ENCODE data around the gene IKBKE. TPM values are rescaled to one million over a fixed set of nuclear protein-coding genes. Genes with fewer than 3 reads are reported as not detected.

Gene IKBKE
- total and polyA plus RNA-seq, 10 of the 15 experiments (the other 5 are each of a cell fraction or from before 2014, with no cell fraction given) = 12.8 to 35.1 (median 23.1) TPM

GRCh38 chr1:206518743-206519142 lies 48.5 kb downstream of the IKBKE start:
- Histone ChIP-seq H3K27me3 (replicated peaks in 1 of 2; ENCODE audit: control insufficient read depth in 2 of 2, insufficient read depth in 2 of 2, low read length in 1 of 2) (no peaks in the 10 kb centered on the region), H4K20me1 (ENCODE audit: control insufficient read depth, insufficient read depth) (no peaks in the 10 kb centered on the region), H3K27ac (ENCODE audit: control insufficient read depth, insufficient read depth) (no peak overlapping the region), H3K4me1 (ENCODE audit: control insufficient read depth, insufficient read depth, low read length) (peaks cover 7% of the 10 kb centered on the region; the same call in 1 of the 2 replicates), H3K4me2 (ENCODE audit: control insufficient read depth, insufficient read depth) (no peak overlapping the region), H3K79me2 (ENCODE audit: control insufficient read depth, insufficient read depth, low read length) (no peaks in the 10 kb centered on the region), H2AFZ (ENCODE audit: control insufficient read depth, low read depth, low read length) (no peak overlapping the region), H3K4me3 (no peak overlapping the region), H3K36me3 (ENCODE audit: control insufficient read depth in 2 of 2, insufficient read depth in 2 of 2, low read length in 1 of 2) (no peaks in the 10 kb centered on the region; a peak in 1 of 4 replicates), H3K9ac (ENCODE audit: control insufficient read depth, insufficient read depth, low read length) (no peak overlapping the region), H3K9me3 (replicated peaks; ENCODE audit: control insufficient read depth, insufficient read depth, low read length) (no peaks in the 10 kb centered on the region)
- FAIRE-seq (no peak), ATAC-seq (no peak), DNase-seq (ENCODE audit: low read depth, low spot score) (no peak)
- ChIA-PET CTCF (interaction anchor here (1.2 to 4.3 kb wide), 2 partner anchors 13 to 145 kb away, joined by 3 to 23 read pairs; partner anchors contain the start of gene RASSF5), RAD21 (ENCODE audit: unreplicated experiment) (interaction anchor here (1.0 to 1.7 kb wide), 2 partner anchors 21 to 26 kb away, joined by 5 to 9 read pairs; no protein-coding TSS in a partner anchor), SMC1A (ENCODE audit: uncharacterized antibody, unreplicated experiment) (interaction anchor here (0.9 kb wide), 1 partner anchor 23 kb away, joined by 3 read pairs; no protein-coding TSS in a partner anchor), POLR2A (no interaction called here)
- 61% methylated on average over 6 of the region's 6 CpGs for WGBS (ENCODE audit: insufficient coverage, insufficient replicate concordance, low lambda C conversion rate, missing lambda C conversion rate)
- in situ Hi-C loops (cut with MboI) (no loop called here), intact Hi-C loops (cut with micrococcal nuclease; ENCODE audit: unreplicated experiment) (no loop called here)
- BruUV-seq (replicated peaks) = no TSS peak
- TF ChIP-seq HDAC6 (IDR thresholded peaks at IDR 0.05; ENCODE audit: unreplicated experiment) (no peak), SMC3 (IDR thresholded peaks at IDR 0.05; ENCODE audit: borderline replicate concordance, low read length) (no peak)

GRCh38 chr1:206521127-206521526 lies 50.9 kb downstream of the IKBKE start:
- Histone ChIP-seq H3K27me3 (replicated peaks in 1 of 2; ENCODE audit: control insufficient read depth in 2 of 2, insufficient read depth in 2 of 2, low read length in 1 of 2) (no peaks in the 10 kb centered on the region), H2AFZ (ENCODE audit: control insufficient read depth, low read depth, low read length) (no peak overlapping the region), H3K9ac (ENCODE audit: control insufficient read depth, insufficient read depth, low read length) (no peak overlapping the region), H3K9me3 (replicated peaks; ENCODE audit: control insufficient read depth, insufficient read depth, low read length) (no peaks in the 10 kb centered on the region), H3K4me1 (ENCODE audit: control insufficient read depth, insufficient read depth, low read length) (peaks cover 4% of the 10 kb centered on the region; the same call in 1 of the 2 replicates), H3K4me2 (ENCODE audit: control insufficient read depth, insufficient read depth) (no peak overlapping the region), H3K27ac (ENCODE audit: control insufficient read depth, insufficient read depth) (no peak overlapping the region), H4K20me1 (ENCODE audit: control insufficient read depth, insufficient read depth) (no peaks in the 10 kb centered on the region), H3K4me3 (no peak overlapping the region), H3K79me2 (ENCODE audit: control insufficient read depth, insufficient read depth, low read length) (no peaks in the 10 kb centered on the region), H3K36me3 (ENCODE audit: control insufficient read depth in 2 of 2, insufficient read depth in 2 of 2, low read length in 1 of 2) (no peaks in the 10 kb centered on the region; a peak in 1 of 4 replicates)
- no TSS peak for BruUV-seq (replicated peaks)
- ChIA-PET RAD21 (ENCODE audit: unreplicated experiment) (interaction anchor here (1.2 kb wide), 1 partner anchor 65 kb away, joined by 3 read pairs; no protein-coding TSS in a partner anchor), POLR2A (interaction anchor here (1.0 kb wide), 1 partner anchor 16 kb away, joined by 4 read pairs; no protein-coding TSS in a partner anchor), SMC1A (ENCODE audit: uncharacterized antibody, unreplicated experiment) (interaction anchor here (0.7 to 2.5 kb wide), 4 partner anchors 15 to 300 kb away, joined by 3 to 11 read pairs (median 4); partner anchors contain the start of gene RASSF5), CTCF (interaction anchor here (3.1 kb wide), 1 partner anchor 63 kb away, joined by 13 read pairs; no protein-coding TSS in a partner anchor)
- DNase-seq (ENCODE audit: low read depth, low spot score) (no peak), ATAC-seq (no peak), FAIRE-seq (no peak)
- intact Hi-C loops (cut with micrococcal nuclease; ENCODE audit: unreplicated experiment) = no loop called here
- WGBS (ENCODE audit: insufficient coverage, insufficient replicate concordance, low lambda C conversion rate, missing lambda C conversion rate) = 77% methylated on average over 5 of the region's 5 CpGs
- in situ Hi-C loops (cut with MboI) = no loop called here
- TF ChIP-seq EZH2 (IDR thresholded peaks at IDR 0.05; ENCODE audit: borderline replicate concordance, control insufficient read depth, low read depth, low read length) (no peak), HDAC2 (IDR thresholded peaks at IDR 0.05) (no peak), IRF3 (IDR thresholded peaks at IDR 0.05) (no peak), ZSCAN29 (IDR thresholded peaks at IDR 0.05) (no peak), RAD21 (IDR thresholded peaks at IDR 0.05; ENCODE audit: insufficient read depth, low read depth, low read length) (no peak), ATF7 (IDR thresholded peaks at IDR 0.05; ENCODE audit: low read depth) (no peak), IKZF1 (conservative IDR thresholded peaks at IDR 0.05) (no peak), NR2C2 (IDR thresholded peaks at IDR 0.05; ENCODE audit: borderline replicate concordance, control insufficient read depth, insufficient read length, low read depth) (no peak), JUNB (IDR thresholded peaks at IDR 0.05) (no peak), PRDM15 (CRISPR knock-in tag; IDR thresholded peaks at IDR 0.05) (no peak), JUND (IDR thresholded peaks at IDR 0.05; ENCODE audit: low read depth, low read length) (no peak), LARP7 (IDR thresholded peaks at IDR 0.05) (no peak)

Measured in GM12878 (cell line).